GM12872 (cell line): ENCODE results near the gene SNX1.

ENCODE experiments used
- CTCF ChIP-seq: IDR thresholded peaks from 3 replicates; pipeline ENCODE4 v1.5.1; 2011; ENCODE audit warnings: low read depth, mild to moderate bottlenecking, low read length, moderate library complexity; ENCODE audit not compliant: insufficient read depth

Gene SNX1

GRCh38 chr15:64180235-64180824 lies 84.5 kb downstream of the SNX1 start:
- TF ChIP-seq CTCF, result no peak

DNA sequence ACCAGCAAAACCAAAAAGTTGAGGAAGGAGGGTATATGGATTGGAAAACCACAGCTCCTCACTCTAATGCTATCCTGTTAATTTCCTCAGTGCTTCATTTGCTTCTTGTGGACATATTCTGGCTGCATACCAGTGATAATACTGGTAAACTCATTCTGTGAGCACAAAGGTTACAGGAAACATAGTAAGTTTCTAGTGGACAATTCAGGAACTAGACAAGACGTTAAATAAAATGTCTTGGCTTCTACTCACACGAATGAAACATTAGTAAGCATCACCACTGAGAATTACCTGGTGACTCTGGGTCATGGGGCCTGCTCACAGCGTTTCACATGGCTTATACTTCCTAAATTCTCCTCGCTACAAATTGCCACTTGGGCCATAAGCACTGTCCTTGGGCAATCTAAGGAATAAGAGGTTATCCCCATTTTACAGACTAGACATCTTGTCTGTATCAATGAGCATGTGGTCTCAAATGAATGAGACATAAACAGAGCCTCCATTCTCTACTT lies 87.1 kb downstream of the SNX1 start:
- no peak for TF ChIP-seq CTCF

DNA sequence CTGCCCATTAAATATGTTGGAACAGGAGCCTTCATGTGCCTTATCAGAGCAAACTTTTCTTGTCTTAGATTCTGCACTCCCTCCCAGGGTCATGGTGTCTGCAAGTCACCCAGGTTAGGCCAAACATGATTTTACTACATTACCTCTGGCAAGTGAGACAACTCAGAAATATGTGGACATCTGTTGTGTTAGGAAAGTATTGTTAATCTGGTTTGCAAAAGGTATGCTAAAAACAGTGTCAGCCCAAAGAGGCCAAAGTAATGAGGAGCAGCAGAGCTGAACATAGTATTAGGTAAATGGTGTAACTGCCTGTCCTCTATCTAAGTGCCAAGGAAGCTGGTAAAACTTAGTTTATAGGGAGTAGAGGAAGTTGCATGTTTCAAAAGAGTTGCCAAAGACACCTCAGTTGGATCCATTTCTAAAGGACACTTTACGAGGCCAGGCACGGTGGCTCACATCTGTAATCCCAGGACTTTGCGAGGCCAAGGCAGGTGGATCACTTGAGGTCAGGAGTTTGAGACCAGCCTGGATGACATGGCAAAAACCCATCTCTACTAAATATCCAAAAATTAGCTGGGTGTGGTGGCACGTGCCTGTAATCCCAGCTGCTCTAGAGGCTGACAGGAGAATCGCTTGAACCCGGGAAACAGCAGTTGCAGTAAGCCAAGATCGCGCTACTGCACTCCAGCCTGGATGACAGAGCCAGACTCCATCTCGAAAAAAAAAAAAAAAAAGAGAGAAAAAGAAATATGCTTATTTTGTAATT lies 89.5 kb downstream of the SNX1 start:
- no peak for TF ChIP-seq CTCF

- no peak for TF ChIP-seq CTCF
Measured at GRCh38 chr15:64187396-64188191, 91.8 kb downstream of the SNX1 start.
